Measurements from ENCODE around the gene P2RY4. TPM values are rescaled to one million over a fixed set of nuclear protein-coding genes. Genes with fewer than 3 reads are reported as not detected.

P2RY4 gene
- total and polyA plus RNA-seq, 2 of the 13 experiments (the other 11 are each of a cell fraction or from before 2014, with no cell fraction given) = 0.07 to 0.49 TPM

GRCh38 chrX:70226048-70226447 lies 34.0 kb downstream of the P2RY4 start (continued):
- TF ChIP-seq ZNF576 (CRISPR knock-in tag; IDR thresholded peaks at IDR 0.05) = no peak
- TF ChIP-seq ZNF556 (CRISPR knock-in tag; IDR thresholded peaks at IDR 0.05; ENCODE audit: borderline replicate concordance) = no peak
- no peak for TF ChIP-seq ZFX (CRISPR knock-in tag; IDR thresholded peaks at IDR 0.05; ENCODE audit: low read depth)
- no peak for TF ChIP-seq ZGPAT (CRISPR knock-in tag; IDR thresholded peaks at IDR 0.05)
- TF ChIP-seq ZSCAN21 (CRISPR knock-in tag; IDR thresholded peaks at IDR 0.05; ENCODE audit: borderline replicate concordance) = no peak

- CTCF ChIA-PET (ENCODE audit: low intra/inter-chr PET ratio, low total read pairs) = no interaction called here
- intact Hi-C loops (cut with micrococcal nuclease; ENCODE audit: unreplicated experiment) = no loop called here
- FAIRE-seq = peak; percentile 82
- peak; percentile 80 for DNase-seq (ENCODE audit: low spot score)
- in situ Hi-C loops (cut with HindIII; ENCODE audit: extremely low pct_ligation_motif_present, low pct_unique_long_range_greater_than_20kb) = no loop called here
- H3K4me1 ChIP-seq (ENCODE audit: insufficient read depth, low read length) = peaks cover 12% of the 10 kb centered on the region
- H4K20me1 ChIP-seq (ENCODE audit: insufficient read depth, low read length) = no peaks in the 10 kb centered on the region
- peak overlapping the region; percentile 15 for H2AFZ ChIP-seq (ENCODE audit: low read length)
- POLR2A ChIA-PET = no interaction called here
- no TSS peak for BruUV-seq (replicated peaks)
- H3K4me2 ChIP-seq (ENCODE audit: low read depth, low read length) = peak overlapping the region; percentile 32; the same call in 1 of the 2 replicates
- no peak overlapping the region for H3K9ac ChIP-seq (ENCODE audit: insufficient read depth, low read depth, low read length)
- no peak overlapping the region for H3K4me3 ChIP-seq (replicated peaks in 1 of 3; ENCODE audit: insufficient read depth in 1 of 3, low read depth in 2 of 3, low read length in 3 of 3)
- WGBS (ENCODE audit: low lambda C conversion rate) = 0% methylated on average over 3 of the region's 5 CpGs
- peak overlapping the region; percentile 38 for H3K27ac ChIP-seq (ENCODE audit: extremely low read length, insufficient read depth, low read length)
- H3K9me3 ChIP-seq (ENCODE audit: low read length) = no peaks in the 10 kb centered on the region
- H3K27me3 ChIP-seq (ENCODE audit: control insufficient read depth in 1 of 2, insufficient read depth in 2 of 2, low read length in 2 of 2) = no peaks in the 10 kb centered on the region
- no peaks in the 10 kb centered on the region for H3K79me2 ChIP-seq (ENCODE audit: insufficient read depth, low read length)
- no peaks in the 10 kb centered on the region for H3K36me3 ChIP-seq (replicated peaks in 1 of 2; ENCODE audit: control insufficient read depth in 1 of 2, insufficient read depth in 2 of 2, low read length in 2 of 2)
- peak; percentile 94 for ATAC-seq
- TF ChIP-seq ZXDC (CRISPR knock-in tag; IDR thresholded peaks at IDR 0.05) = no peak
- TF ChIP-seq HOXD1 (CRISPR knock-in tag; IDR thresholded peaks at IDR 0.05) = 0 out of 2 replicates have a peak, but pooled peaks have one; percentile 71
- peak; percentile 38; the same call in 1 of the 2 replicates for TF ChIP-seq SP5 (CRISPR knock-in tag; IDR thresholded peaks at IDR 0.05; ENCODE audit: borderline replicate concordance, low read depth)
- TF ChIP-seq FOXA1 (IDR thresholded peaks at IDR 0.05) = no peak
- peak; percentile 72 for TF ChIP-seq FOXA1 (CRISPR knock-in tag; IDR thresholded peaks at IDR 0.05)
- TF ChIP-seq NRL (CRISPR knock-in tag; IDR thresholded peaks at IDR 0.05; ENCODE audit: borderline replicate concordance) = no peak
- TF ChIP-seq TCF7 (IDR thresholded peaks at IDR 0.05; ENCODE audit: low read depth) = peak; percentile 75
- TF ChIP-seq, protein P1, sequence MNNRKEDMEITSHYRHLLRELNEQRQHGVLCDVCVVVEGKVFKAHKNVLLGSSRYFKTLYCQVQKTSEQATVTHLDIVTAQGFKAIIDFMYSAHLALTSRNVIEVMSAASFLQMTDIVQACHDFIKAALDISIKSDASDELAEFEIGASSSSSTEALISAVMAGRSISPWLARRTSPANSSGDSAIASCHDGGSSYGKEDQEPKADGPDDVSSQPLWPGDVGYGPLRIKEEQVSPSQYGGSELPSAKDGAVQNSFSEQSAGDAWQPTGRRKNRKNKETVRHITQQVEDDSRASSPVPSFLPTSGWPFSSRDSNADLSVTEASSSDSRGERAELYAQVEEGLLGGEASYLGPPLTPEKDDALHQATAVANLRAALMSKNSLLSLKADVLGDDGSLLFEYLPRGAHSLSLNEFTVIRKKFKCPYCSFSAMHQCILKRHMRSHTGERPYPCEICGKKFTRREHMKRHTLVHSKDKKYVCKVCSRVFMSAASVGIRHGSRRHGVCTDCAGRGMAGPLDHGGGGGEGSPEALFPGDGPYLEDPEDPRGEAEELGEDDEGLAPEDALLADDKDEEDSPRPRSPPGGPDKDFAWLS (CRISPR knock-in tag; IDR thresholded peaks at IDR 0.05; ENCODE audit: borderline replicate concordance) = no peak
- no peak for TF ChIP-seq CBX2 (IDR thresholded peaks at IDR 0.05; ENCODE audit: low read depth, low read length)
- TF ChIP-seq CBX2 (CRISPR knock-in tag; IDR thresholded peaks at IDR 0.05; ENCODE audit: low read depth) = no peak
- TF ChIP-seq FOSL2 (CRISPR knock-in tag; IDR thresholded peaks at IDR 0.05) = peak; percentile 49; the same call in 1 of the 2 replicates
- TF ChIP-seq CBFB (CRISPR knock-in tag; IDR thresholded peaks at IDR 0.05) = no peak
Measured at GRCh38 chrX:70219938-70220764, 39.9 kb downstream of the P2RY4 start.

Data from HepG2 (cell line).